Prostate gland (tissue), 2 donors: ENCODE data around the gene RPL18. TPM values are rescaled to one million over a fixed set of nuclear protein-coding genes. Genes with fewer than 3 reads are reported as not detected.

Experiments used
- DNase-seq: peaks from one replicate; pipeline ENCODE4 v3.0.0-alpha.2; 2019; ENCODE audit warnings: low spot score
- H3K27ac ChIP-seq, 2 donors: fragments of 200-600 bp; sonication (generic); 2 replicates each; pipeline ENCODE4 v1.5.1; 2017 to 2019
- H3K27me3 ChIP-seq: fragments of 200-600 bp; sonication (generic); replicated peaks from 2 replicates; pipeline ENCODE4 v1.5.1; 2019; ENCODE audit not compliant: insufficient read depth
- H3K36me3 ChIP-seq, 2 donors: fragments of 200-600 bp; sonication (generic); 1 replicate in 1 of 2; 2 replicates in 1 of 2; pipeline versions ENCODE4 v1.5.1 to v1.8.1; 2017 to 2019
- H3K4me1 ChIP-seq: fragments of 200-600 bp; sonication (generic); replicated peaks from 2 replicates; pipeline ENCODE4 v1.5.1; 2019
- H3K4me3 ChIP-seq, 2 donors: fragments of 200-600 bp; sonication (generic); 2 replicates each; pipeline ENCODE4 v1.5.1; 2017 to 2019
- H3K9me3 ChIP-seq: fragments of 200-600 bp; sonication (generic); 2 replicates; pipeline ENCODE4 v1.5.1; 2017
- CTCF ChIP-seq, 4 experiments: fragments of 200-600 bp in 2 of 4; fragments of 450-650 bp in 2 of 4; sonication (generic) in 2 of 4; IDR thresholded peaks; 1 replicate in 3 of 4; 2 replicates in 1 of 4; pipeline ENCODE4 v1.5.1; 2016 to 2019; ENCODE audit warnings: antibody characterized with exemption in 4 of 4, mild to moderate bottlenecking in 2 of 4, moderate library complexity in 2 of 4
- POLR2A ChIP-seq: fragments of 450-650 bp; IDR thresholded peaks from one replicate; pipeline ENCODE4 v1.6.1; 2016; ENCODE audit warnings: antibody characterized with exemption, mild to moderate bottlenecking
- POLR2AphosphoS5 ChIP-seq: sonication (generic); formaldehyde crosslinking; IDR thresholded peaks from one replicate; pipeline ENCODE4 v1.6.1; 2017; ENCODE audit warnings: antibody characterized with exemption
- WGBS: methylation state at CpG from one replicate; pipeline ENCODE4 v1.1.5; 2018; 5-methylcytosine and 5-hydroxymethylcytosine counted together
- intact Hi-C: fragments of 100-400 bp; cut with DNase I; formaldehyde crosslinking; loops from one replicate; pipeline ENCODE4 v1.14.2; 2022
- total RNA-seq, 2 donors: library from RNA; depleted of rRNA; stranded (reverse); fragments of >200 nt; gene quantifications; one replicate each; pipeline ENCODE4 v1.1.0, GENCODE V29; 2016

RPL18 gene
- total RNA-seq, 2 donors from 2014 or later, result 2,096 to 3,914 TPM

- peak; percentile 81 for DNase-seq
- Histone ChIP-seq H3K4me3 (peak overlapping the region; percentile 41 to 44), H3K4me1 (peaks cover 7% of the 10 kb centered on the region), H3K36me3 (no peaks in the 10 kb centered on the region), H3K27ac (peak overlapping the region; percentile 90 to 93), H3K9me3 (no peaks in the 10 kb centered on the region), H3K27me3 (no peaks in the 10 kb centered on the region)
- 4% methylated on average over 25 of the region's 25 CpGs for WGBS
- TF ChIP-seq POLR2A, result peak; percentile 30
- TF ChIP-seq CTCF (IDR thresholded peaks at IDR 0.05), result no peak
- TF ChIP-seq POLR2AphosphoS5, result peak; percentile 82
- intact Hi-C loops, result loop anchor here (5.0 to 10.0 kb wide), 3 partner anchors 67 to 320 kb away; partner anchors contain the start of gene FTL
These were observed 26.1 kb upstream of the RPL18 start for GRCh38 chr19:48644839-48645619.

GRCh38 chr19:48644355-48644754 lies 25.4 kb upstream of the RPL18 start:
- Histone ChIP-seq H3K4me3 (no peak overlapping the region), H3K27me3 (no peaks in the 10 kb centered on the region), H3K4me1 (peaks cover 7% of the 10 kb centered on the region), H3K9me3 (no peaks in the 10 kb centered on the region), H3K27ac (no peak overlapping the region), H3K36me3 (no peaks in the 10 kb centered on the region)
- DNase-seq, result no peak
- TF ChIP-seq POLR2AphosphoS5 (no peak), POLR2A (no peak), CTCF (IDR thresholded peaks at IDR 0.05) (no peak)
- intact Hi-C loops, result loop anchor here (5.0 to 10.0 kb wide), 2 partner anchors 68 to 320 kb away; partner anchors contain the start of gene FTL
- 69% methylated on average over 4 of the region's 4 CpGs for WGBS

- intact Hi-C loops, result loop anchor here (5.0 to 10.0 kb wide), 2 partner anchors 69 to 322 kb away; partner anchors contain the start of gene FTL
- no peak for DNase-seq
- H3K27ac ChIP-seq, result no peak overlapping the region
- H3K9me3 ChIP-seq, result no peaks in the 10 kb centered on the region
- H3K36me3 ChIP-seq, result no peaks in the 10 kb centered on the region
- no peaks in the 10 kb centered on the region for H3K27me3 ChIP-seq
- H3K4me3 ChIP-seq, result no peak overlapping the region
- H3K4me1 ChIP-seq, result peaks cover 7% of the 10 kb centered on the region
- no peak for TF ChIP-seq POLR2AphosphoS5
- TF ChIP-seq POLR2A, result no peak
- no peak for TF ChIP-seq CTCF (IDR thresholded peaks at IDR 0.05)
- 92% methylated on average over 5 of the region's 5 CpGs for WGBS
These were observed 23.9 kb upstream of the RPL18 start for GRCh38 chr19:48642862-48643261.

GRCh38 chr19:48641850-48642249 lies 22.9 kb upstream of the RPL18 start:
- DNase-seq, result no peak
- Histone ChIP-seq H3K4me1 (peaks cover 7% of the 10 kb centered on the region), H3K9me3 (no peaks in the 10 kb centered on the region), H3K27ac (no peak overlapping the region), H3K27me3 (no peaks in the 10 kb centered on the region), H3K4me3 (no peak overlapping the region), H3K36me3 (no peaks in the 10 kb centered on the region)
- intact Hi-C loops, result loop anchor here (5.0 to 10.0 kb wide), 2 partner anchors 70 to 323 kb away; partner anchors contain the start of gene FTL
- 97% methylated on average over 2 of the region's 2 CpGs for WGBS
- no peak for TF ChIP-seq POLR2AphosphoS5
- no peak for TF ChIP-seq CTCF (IDR thresholded peaks at IDR 0.05)
